Sciatic nerve (tissue), 2 donors: ENCODE data around the gene LRRC8C. TPM values are rescaled to one million over a fixed set of nuclear protein-coding genes. Genes with fewer than 3 reads are reported as not detected.
"Not testable (repeated sequence)": the region's sequence is repeated elsewhere in the genome, so short reads cannot be mapped to it uniquely, and the experiment has no call there.

Experiments
- ATAC-seq: fragments of 200-7000 bp; cut with Tn5 transposase; one replicate; pipeline ENCODE4 v1.9.1; 2020; ENCODE audit warnings: mild to moderate bottlenecking, moderate library complexity
- DNase-seq: peaks from one replicate; pipeline ENCODE4 v3.0.0-alpha.2; 2020; ENCODE audit warnings: low spot score
- intact Hi-C: fragments of 100-400 bp; cut with DNase I; formaldehyde crosslinking; loops from one replicate; pipeline ENCODE4 v1.14.2; 2022
- total RNA-seq: library from RNA; stranded (reverse); fragmentation: NEBNext Ultra II Directional; extraction: Animal tissue kit (Norgen Biotek cat#: 25700); gene quantifications from one replicate; pipeline ENCODE4 v1.2.1, GENCODE V29; 2021
- donor health status: DM: no; HTN: no; CAD: no.
- donor health status: DM: no; HTN: no; CAD: no.

The LRRC8C gene
- total RNA-seq: 19.6 TPM

- intact Hi-C loops: loop anchor here (5.0 to 10.0 kb wide), 3 partner anchors 108 to 148 kb away; partner anchors contain the start of gene LRRC8B
- ATAC-seq (peak; percentile 91), DNase-seq (peak; percentile 89)
Observed at GRCh38 chr1:89632657-89633247, at the start of gene LRRC8C. Gene LRRC8C (plus strand): TSS chr1:89633120. CDS start chr1:89686474, 53,354 bp downstream.

DNA sequence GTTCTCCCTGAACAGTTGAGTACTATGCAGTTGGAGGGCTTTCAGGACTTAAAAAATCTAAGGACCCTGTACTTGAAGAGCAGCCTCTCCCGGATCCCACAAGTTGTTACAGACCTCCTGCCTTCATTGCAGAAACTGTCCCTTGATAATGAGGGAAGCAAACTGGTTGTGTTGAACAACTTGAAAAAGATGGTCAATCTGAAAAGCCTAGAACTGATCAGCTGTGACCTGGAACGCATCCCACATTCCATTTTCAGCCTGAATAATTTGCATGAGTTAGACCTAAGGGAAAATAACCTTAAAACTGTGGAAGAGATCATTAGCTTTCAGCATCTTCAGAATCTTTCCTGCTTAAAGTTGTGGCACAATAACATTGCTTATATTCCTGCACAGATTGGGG, 48.7 kb upstream of the LRRC8C start:
- ATAC-seq: no peak
- no peak for DNase-seq
- intact Hi-C loops: no loop called here

DNA sequence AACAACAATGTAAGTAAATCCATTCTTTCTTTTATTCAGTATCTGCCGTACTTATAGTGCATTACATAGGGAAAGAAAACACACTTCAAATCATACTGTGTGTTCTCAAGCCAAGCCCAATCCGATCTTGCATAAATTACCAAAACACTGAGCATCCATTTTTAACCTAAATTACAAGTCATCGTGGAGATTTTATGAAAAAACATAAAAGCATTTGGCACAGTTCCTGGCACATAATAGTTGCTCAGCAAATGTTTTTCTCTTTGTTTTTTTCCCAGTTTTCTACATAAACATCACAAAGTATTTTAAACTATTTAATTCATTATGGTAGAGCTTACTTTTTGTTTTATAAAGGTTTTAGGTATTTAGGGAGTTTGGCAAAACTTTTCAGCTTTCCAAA, 48.1 kb upstream of the LRRC8C start:
- ATAC-seq (no peak), DNase-seq (no peak)
- intact Hi-C loops: no loop called here

DNA sequence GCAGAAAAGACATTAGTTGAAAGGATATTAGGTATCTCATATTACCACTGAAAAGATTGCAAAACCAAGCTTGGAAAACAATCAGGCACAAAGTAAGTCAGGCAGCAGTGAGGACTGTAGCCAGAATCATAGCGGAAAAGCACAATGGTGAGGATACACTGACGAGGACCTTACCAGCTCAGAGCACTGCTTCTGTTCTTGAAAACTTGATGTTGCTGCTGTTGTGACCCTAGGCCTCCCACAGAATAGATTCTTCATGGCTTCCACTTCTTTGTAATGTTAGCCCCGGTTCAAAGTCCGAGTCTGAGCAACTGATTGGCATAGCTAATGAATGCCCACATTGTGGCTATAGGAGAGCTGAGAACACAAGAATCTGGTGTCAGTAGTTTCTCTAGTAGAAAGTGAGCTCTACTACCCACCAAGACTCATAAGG, 45.2 kb upstream of the LRRC8C start:
- no peak for DNase-seq
- intact Hi-C loops: no loop called here

DNA sequence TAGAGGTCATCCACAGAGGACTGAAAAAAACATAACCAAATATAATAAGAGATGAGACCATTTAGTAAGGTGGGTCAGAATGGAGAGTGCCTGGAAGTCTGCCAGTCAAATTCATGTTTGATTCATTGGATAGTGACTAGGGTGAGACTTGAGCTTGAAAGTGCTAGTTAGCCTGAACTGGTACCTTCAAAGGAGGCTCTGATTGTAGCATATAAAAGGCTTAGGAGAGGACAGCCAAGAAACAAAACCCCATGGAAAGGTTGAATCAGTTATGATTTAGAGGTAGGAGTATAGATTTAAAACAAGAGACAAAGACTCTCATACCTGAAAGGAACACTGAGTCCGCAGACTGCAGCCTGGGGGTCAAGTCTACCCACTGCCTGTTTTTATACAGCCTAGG, 44.4 kb upstream of the LRRC8C start:
- no peak for DNase-seq
- intact Hi-C loops: no loop called here
- no peak for ATAC-seq

More for the DNA sequence above, 45.2 kb upstream of the LRRC8C start:
- ATAC-seq: no peak

GRCh38 chr1:89589515-89589914, 43.4 kb upstream of the LRRC8C start:
- no peak for DNase-seq
- intact Hi-C loops: no loop called here
- no peak for ATAC-seq

- intact Hi-C loops: no loop called here
- ATAC-seq (peak; percentile 27), DNase-seq (no peak)
Observed at GRCh38 chr1:89590341-89591080, 42.4 kb upstream of the LRRC8C start.

- intact Hi-C loops, ATAC-seq, DNase-seq: not testable (repeated sequence)
Observed at GRCh38 chr1:89592861-89593302, 40.0 kb upstream of the LRRC8C start.

GRCh38 chr1:89594096-89594740, 38.7 kb upstream of the LRRC8C start:
- ATAC-seq (no peak), DNase-seq (no peak)
- intact Hi-C loops: no loop called here

- DNase-seq: no peak
- ATAC-seq: no peak
- intact Hi-C loops: no loop called here
Observed at GRCh38 chr1:89596698-89597097, 36.2 kb upstream of the LRRC8C start.

GRCh38 chr1:89598450-89599331, 34.2 kb upstream of the LRRC8C start:
- intact Hi-C loops: loop anchor here (2.0 kb wide), 1 partner anchor 112 kb away; no protein-coding TSS in a partner anchor
- DNase-seq (no peak), ATAC-seq (peak; percentile 77)

- ATAC-seq: no peak
Observed at GRCh38 chr1:89599332-89599630, 33.6 kb upstream of the LRRC8C start.

DNA sequence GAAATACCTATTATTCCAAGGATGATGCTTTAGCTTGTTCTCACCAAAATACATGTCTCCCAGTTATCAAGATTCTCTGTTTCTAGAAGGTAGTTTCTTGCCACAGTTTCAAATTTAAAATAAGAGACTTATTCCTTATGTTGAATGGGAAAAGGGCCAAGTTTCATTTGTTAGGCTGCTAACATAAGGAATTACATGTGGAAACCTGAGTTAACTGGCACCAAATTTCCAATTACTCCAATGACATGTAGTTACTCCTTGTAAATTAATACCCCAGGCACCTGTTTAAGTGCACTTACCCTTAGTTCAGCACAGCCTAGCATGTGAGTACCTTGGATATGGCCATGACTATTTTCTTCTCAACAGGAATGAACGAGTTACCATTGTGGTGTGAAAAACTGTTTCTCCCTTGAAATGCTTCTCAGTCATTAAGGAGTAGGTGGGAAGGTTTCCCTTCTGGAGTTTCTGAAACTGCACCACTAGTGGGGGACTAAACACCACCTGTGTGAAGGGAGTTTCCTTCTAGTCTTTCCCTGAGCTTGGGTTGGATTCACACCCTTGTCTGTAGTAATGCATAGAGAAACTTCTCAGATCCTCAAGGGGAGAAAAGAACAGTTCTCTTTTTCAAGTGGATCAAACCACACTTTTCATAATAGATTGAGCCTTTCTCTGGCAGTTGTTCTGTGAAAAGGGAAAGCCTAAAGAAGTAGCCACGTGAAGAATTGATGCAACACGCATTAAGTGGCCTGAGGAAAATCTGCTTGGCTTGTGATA, 32.3 kb upstream of the LRRC8C start:
- ATAC-seq: no peak
- no peak for DNase-seq
- intact Hi-C loops: no loop called here

More at GRCh38 chr1:89599332-89599630, 33.6 kb upstream of the LRRC8C start:
- no peak for DNase-seq
- intact Hi-C loops: loop anchor here (2.0 kb wide), 1 partner anchor 112 kb away; no protein-coding TSS in a partner anchor

GRCh38 chr1:89602871-89603404, 30.0 kb upstream of the LRRC8C start:
- ATAC-seq: no peak
- intact Hi-C loops: no loop called here
- no peak for DNase-seq

DNA sequence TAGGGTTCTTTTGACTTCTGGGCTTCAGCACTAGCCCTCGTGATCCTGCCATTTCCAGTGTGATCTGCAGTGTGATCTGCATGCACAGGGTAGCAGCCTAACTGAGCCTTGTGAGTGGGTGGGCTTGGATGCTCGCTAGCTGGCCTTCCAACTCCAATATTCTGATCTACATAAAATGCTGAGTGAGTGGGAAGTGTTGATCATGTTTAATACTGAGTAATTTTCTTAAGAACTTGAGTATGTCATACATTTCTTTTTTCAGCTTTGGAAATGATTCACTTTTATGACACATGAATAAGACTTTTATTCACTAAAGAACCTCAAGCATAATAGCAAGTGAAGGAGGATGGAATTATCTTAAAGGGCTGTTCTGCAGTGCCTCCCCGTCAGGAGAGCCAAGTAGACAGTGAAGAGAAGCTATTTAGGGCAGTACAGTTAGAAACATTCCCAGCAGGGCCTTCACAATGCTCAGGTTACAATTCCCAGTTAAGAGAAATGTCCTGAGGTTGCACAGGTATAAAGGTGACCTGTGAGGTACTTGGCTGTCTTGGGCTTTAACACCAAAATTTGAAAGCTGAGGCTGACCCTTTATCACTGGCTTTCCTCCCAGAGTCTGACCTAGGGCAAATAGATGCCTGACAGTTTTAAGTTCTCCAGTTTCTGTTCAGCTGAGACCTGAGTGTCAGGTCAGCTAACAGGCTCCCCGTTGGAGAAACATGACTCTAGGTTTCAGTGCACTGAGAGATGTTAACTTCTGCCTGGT, 29.1 kb upstream of the LRRC8C start:
- DNase-seq (no peak), ATAC-seq (no peak)

GRCh38 chr1:89604414-89604735, 28.5 kb upstream of the LRRC8C start:
- ATAC-seq (no peak), DNase-seq (no peak)
- intact Hi-C loops: no loop called here

More for the DNA sequence above, 29.1 kb upstream of the LRRC8C start:
- intact Hi-C loops: no loop called here

DNA sequence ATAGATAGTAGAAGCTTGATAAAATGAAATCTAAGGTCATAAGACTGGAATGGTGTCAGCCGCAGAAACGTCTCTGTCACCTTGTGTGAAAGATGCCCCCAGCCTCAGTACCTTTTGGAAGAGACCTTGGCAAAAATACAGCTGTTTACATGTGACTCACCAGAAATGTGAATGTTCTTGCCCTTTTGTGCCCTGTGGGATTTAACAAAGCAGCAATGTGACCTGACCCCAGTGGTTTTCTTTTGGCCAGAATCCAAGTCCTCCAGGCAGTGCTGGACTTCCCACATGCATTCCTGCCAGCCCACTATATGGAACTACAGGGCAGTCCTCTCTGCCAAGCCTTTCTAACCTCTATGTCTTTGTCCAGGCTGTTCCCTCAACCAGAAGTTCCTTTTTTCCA, 27.2 kb upstream of the LRRC8C start:
- intact Hi-C loops: no loop called here
- ATAC-seq: peak; percentile 41
- no peak for DNase-seq
